Colon (tissue), 2 donors: ENCODE measurements around the gene IL37.
"Not testable (repeated sequence)": the region's sequence is repeated elsewhere in the genome, so short reads cannot be mapped to it uniquely, and the experiment has no call there.

Source experiments
- FAIRE-seq: peaks from 2 replicates; lab custom pipeline; 2012; peaks lifted over from hg19 to GRCh38; lab: Jason Lieb, UNC
- donor health status: control.
- donor health status: control.

Gene IL37

DNA sequence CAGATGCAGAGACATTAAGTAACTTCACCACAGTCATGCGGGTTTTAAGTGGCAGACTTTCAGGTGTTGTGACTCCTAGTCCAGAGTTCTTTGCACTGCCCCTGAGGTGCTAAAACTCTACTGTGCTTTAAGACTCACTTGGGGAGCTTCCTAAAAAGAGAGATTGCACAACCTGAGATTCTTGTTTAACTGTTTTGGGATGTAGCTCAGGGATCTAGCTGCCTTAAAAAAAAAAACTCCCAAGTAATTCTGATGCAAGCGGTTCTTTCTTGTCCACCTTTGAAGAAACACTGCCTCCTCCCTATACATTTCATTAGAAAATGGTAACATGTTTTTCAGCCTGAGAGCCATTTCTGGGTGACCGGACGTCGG is 13.0 kb downstream of the IL37 start:
- FAIRE-seq = no peak

DNA sequence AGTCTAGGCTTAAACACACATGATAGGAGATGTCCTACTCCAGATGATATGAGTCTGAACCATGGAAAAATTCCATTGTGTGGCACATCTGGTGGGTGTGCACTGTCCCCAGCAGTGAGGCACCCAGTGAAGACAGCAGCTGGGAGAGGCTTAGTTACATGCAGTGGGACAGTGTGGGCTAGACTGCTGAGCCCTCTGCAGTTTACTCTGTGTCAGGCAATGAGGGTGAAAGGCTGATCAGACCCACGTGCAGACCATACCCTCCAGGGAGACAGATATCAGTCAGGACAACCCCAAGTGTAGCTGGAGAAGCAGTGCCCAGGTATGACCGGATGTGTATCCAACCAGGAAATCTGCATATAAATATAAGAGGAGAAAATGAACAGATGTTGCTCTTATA is 13.4 kb downstream of the IL37 start:
- FAIRE-seq = no peak

DNA sequence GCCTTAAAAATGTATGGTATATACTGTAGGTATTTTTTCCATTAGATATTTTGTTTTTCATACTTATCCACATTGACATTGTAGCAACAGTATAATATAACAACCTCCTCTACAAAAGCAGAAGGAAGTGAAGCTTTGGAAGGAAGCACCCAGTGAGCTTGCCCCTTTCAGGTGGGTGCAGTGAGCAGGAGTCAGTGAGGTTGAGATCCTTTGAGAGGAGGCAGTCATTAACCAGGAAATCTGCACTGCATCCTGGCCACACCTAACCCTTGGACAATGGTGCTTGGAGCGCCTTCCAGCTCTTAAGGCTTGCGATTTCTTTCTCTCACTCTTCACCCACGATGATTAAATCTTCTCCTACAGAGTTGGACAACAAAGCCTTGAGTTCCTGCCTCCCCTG is 13.9 kb downstream of the IL37 start:
- no peak for FAIRE-seq

DNA sequence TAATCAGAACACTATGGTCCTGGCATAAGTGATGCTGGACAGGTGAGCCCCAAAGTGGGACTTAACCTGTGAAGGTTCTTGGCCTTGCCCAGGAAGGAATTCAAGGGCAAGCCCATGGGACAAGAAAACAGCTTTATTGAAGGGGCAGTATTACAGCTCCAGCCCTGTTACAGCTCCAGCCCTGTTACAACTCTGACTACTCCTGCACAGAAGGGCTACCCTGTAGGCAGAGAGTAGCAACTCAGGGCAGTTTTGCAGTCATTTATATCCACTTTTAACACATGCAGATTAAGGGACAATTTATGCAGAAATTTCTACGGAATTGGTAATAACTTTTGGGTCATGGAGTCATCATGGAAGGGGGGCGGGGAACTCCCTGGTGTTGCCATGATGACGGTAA is 15.7 kb downstream of the IL37 start:
- FAIRE-seq = no peak

DNA sequence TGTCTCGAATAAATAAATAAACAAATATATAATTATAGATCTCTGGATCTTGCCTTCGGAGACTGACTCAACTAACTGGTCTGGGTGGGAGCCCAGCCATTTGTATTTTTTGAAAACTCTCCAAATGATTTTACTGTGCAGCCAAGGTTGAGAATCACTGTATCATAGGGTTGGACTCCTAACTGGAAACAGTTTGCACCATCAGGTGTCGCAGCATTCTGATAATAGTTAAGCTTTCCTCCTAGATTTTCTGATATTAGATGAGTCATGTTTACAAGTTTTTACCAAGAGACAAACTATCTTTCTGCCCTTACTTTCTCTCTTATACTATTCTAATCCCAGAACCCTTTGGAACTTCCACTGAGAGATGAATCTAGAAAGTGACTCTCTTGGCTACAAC is 16.8 kb downstream of the IL37 start:
- FAIRE-seq = no peak

DNA sequence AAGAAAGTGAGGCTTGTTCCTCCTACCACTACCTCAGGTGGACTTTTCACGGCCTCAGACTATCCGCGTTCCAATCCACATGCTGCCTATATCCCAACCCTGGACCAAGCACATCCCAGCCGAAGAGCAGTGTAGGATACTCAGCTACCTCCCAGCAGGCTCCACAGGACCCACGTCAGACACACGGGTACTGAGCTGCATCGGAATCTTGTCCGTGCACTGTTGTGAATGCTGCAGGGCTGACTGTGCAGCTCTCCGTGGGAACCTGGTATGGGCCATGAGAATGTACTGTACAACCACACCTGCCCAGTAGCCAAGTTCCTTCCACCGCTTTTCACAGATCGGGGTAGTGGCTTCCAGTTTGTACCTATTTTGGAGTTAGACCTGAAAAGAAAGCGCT is 22.3 kb downstream of the IL37 start:
- no peak for FAIRE-seq

DNA sequence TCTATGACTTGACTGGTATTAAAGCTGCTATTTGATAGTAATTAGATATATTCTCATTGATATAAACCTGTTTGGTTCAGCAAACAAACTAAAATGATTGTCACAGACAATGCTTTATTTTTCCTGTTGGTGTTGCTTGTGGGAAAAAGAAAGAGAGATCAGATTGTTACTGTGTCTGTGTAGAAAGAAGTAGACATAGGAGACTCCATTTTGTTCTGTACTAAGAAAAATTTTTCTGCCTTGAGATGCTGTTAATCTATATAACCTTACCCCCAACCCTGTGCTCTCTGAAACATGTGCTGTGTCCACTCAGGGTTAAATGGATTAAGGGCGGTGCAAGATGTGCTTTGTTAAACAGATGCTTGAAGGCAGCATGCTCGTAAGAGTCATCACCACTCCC is 23.2 kb downstream of the IL37 start:
- FAIRE-seq = not testable (repeated sequence)

DNA sequence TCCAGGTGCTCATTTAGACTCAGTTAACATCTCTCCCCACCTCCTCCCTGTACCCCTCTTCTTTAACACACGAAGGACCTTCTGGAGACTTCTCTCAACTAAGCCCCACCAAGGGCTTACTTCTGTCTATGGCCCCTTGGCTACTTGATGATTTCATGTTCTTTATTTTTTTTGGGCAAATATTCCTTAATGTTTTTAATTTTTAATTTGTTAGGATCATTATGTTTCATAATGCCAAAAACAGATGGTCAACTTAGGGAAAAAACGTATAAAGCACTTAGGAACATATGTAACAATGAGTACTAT is 25.9 kb downstream of the IL37 start:
- FAIRE-seq = no peak

DNA sequence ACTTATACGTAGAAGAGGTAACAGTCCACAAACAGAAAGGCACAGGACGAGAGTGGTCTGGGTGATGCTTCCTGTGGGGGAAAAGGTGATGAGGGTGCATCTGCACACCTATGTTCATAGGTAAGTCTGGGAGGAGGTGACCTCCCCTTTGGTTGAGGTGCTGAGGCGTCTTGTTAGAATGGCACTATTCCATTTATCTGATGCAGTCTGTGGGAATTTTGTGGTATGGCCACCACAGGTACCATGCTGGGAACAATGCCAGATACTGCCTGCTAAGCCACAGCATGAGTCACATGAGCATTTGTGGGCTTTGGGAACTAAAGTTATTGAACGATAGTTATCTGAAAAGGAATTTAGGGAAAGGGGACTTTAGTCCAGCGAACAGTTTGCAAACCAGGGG is 27.9 kb downstream of the IL37 start:
- no peak for FAIRE-seq

DNA sequence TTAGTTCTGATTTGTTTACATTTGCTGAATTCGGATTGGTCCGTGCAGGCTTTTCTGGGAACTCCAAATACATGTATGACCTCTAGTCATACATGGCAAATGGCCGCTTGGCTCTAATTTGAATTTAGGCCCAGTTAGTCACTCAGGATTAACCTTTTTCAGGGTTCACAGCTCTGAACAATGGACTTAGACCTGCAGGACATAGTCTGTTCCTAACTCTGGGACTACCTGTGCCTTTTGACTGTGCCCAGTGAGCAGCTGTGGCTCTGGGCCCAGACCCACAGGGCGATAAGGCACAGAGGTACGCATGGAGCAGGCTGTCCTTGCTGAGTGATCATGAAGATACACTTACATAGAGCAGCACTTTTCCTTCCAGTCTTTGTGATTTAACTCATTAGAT is 28.5 kb downstream of the IL37 start:
- no peak for FAIRE-seq

DNA sequence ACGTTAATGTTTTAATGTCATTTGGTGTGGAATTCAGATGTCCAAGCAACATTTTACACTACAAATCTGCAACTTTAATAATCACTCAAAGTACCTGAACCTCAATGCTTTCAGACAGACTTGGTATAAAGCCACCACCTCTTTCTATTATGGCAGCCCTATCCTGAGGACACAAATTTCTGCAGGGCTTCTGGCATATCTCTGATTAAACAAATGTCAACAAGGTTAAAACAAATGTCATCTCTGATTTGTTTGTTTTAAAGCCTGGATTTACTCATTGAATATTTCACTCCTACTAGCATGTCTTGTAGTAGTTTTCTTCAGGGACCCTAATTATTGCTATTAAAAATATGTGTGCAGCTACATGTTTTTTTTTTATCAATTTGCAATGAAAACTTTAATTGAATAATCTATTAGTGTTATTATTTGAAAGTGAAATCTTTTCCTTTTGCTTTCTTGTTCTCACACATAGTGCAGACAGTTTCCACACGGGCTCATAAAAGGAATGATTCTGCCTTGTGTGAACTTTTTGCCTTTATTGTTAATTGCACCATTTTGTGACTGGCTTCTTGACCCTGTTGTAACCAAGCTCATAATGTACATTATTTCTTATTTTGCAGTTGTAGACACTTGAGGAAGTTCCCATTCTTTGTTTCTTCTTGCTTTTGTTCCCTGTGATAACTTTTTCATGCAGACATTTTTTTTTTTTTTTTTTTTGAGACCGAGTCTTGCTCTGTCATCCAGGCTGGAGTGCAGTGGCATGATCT is 30.1 kb downstream of the IL37 start:
- no peak for FAIRE-seq

DNA sequence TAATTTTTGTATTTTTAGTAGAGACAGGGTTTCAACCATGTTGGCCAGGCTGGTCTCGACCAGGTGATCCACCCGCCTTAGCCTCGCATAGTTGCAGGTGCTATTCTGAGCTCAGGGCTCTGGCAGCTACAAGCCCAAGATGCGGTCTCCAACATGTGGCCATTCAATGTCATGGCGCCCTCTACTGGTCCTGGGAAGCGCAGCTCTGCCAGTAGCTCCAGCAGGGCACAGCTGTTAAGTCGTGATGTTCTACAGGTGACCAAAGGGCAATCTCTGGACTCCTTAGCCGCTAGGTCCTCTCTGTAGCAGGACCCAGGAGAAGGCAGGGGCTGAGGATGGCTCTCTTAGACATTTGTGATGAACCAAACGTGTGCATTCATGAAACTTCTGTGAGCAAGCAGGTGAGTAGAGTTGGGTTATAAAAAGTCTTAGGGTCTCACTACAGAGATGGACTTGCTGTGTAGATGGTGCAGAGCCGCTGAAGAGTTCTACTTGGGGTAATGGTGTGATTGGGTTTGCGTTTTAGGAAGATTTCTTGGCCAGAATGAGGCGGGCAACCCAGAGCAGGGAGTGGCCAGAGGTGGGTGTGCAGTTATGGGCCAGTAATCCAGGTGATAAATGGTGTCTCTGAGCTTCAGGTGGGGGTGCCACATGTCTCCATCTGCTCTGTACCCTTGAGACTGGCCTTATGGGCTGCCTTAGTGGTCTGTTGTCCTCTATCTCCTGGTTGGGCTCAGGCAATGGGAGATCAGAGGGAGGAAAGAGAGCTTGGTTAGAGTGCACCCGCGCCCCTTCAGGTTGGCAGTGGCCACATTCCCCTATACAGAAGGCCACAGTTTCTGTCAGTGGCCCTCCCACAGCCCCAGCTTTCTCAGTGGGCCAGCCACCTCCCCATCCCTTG is 31.0 kb downstream of the IL37 start:
- FAIRE-seq = no peak

DNA sequence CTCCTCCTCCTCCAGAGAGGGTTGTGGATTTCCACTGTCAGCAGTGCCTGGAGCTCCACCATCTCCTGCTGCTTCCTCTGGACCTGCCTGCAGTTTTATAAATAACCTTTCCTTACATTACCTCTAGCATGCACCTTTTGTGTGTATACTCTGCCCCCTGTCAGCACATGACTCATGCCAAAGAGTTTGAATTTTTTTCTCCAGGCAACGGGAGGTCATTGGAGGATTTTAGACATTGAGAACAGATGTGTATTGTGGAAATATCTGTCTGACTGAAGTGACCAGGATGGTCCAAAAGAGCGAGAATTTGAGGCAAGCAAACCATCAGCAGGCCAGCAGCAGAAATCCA is 31.7 kb downstream of the IL37 start:
- no peak for FAIRE-seq

DNA sequence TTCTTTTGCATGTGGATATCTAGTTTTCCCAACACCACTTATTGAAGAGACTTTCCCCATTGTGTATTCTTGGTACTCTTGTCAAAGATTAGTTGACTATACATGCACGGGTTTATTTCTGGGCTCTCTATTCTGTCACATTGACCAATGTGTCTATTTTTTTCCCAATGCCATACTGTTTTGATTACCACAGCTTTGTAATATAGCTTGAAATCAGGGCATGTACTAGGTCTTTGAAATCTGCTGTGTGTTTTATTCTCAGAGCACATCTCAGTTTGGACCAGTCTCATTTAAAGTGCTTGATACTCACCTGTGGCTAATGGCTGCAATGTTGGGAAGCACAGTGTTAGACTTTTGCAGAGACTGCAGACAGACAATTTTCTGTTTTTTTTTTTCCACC is 34.0 kb downstream of the IL37 start:
- no peak for FAIRE-seq

DNA sequence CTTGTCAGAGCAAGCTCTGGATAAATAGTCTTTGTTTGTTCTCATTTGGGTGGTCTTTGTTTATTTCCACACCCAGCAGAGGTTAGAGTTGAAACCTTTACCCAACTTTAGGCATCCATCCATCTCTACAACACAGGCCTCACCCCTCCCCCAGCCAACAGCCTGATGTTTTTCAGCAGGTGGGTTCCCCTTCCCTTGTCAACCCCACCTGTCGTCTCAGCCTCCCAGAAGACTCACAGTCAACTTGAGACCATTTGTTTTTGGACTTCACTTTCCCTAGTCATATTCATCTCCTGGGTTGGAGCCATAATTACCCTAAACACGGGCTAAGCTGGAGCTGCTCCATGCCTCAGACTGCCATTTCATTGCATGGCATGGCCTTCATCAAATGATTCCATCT is 35.1 kb downstream of the IL37 start:
- FAIRE-seq = no peak

DNA sequence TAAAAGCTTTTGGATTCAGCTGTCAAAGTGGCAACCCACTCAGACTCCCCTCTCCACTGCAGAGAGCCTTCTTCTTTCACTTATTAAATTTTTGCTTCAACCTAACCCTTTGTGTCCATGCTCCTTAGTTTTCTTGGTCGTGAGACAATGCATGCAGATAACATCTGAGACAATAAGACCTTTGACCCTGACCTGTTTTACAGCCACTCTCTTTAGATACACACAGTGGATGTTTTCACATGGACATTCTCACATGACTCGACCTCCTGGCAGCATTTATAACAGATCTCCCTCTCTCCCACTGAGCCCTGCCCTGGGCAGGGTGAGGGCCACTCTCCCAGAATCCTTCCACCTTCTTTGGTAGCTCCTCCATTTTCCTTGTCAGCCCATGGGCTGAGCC is 36.4 kb downstream of the IL37 start:
- no peak for FAIRE-seq

DNA sequence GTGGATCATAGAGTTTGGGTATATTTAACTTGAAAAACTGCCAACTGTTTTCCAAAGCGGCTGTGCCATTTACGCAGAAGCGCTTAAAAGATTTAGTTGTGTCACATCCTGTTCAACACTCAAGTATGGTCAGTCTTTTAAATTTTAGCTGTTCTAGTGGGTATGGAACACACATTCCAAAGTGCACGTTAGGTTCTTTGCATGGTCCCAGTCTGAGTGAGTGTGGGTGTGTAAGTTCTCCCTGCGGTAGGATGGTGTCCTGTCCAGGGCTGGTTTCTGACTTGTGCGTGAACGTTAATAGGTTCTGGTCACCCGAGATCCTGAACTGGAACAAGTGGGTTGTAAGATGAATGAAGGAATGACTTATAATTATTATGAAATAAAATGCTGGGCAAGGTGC is 38.5 kb downstream of the IL37 start:
- no peak for FAIRE-seq

DNA sequence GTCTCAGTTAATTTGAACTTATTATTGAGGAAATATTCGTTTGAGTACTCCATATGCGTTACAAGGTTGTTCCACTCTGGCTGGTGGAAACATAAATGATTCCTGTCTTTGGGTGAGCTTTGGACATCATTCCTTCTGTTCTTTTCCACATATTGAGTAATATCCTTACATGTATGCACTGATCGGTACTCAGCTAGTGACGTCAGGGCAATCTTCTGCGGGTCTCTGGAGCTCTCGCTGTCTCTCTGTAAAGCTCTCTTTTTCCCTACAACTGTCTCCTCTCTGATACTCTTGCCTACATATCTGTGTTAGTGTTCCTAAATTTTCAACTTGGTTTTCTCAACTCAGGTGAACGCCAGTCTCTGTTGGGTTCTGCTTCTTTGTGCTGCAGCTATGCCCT is 43.4 kb downstream of the IL37 start:
- FAIRE-seq = no peak

DNA sequence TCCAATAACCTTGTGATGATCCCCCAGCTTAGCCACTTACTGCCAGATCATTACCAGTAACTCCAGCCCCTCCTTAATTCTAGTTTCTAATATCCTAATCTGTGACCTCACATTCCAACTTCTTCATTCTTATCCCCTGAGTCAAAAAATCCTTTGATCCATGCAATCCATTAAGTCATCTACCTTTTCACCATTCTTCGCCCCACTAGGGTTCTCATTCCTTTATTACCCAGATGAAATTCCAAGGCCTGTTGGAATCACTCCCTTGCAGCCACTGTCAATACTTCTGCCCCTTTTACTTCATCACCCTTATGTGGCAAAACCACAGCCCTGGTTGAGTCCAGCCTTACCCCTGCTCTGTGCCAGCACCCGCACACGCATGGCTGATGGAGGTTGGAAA is 46.5 kb downstream of the IL37 start:
- FAIRE-seq = no peak

DNA sequence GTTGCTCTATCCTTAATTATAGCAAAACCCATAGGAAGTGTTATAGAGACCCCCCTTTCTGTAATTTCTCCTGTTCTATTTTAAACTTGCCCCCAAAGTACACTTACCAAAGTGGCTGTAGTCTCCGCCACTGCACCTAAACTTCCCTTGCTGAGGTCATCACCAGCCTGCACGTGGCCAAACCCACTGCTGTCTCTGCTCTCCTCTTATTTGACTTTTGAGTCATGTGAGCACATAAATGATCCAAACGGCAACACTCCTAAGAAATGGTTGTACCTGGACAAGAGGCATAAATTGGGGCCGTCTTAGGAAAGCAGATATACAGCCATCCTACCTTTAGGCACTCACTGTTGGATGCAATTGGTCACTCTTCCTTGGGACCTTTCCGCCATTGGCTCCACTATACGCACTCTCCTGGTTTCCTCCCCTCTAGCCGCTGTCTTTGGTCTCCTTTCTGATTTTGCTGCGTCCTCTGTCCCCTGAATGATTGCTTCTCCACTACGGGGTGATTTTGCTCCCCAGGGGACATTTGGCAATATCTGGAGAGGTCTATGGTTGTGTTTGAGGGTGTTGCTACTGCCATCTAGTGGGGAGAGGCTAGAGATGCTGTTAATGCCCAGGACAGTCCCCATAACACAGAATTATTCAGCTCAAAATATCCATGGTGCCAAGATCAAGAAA is 47.6 kb downstream of the IL37 start:
- FAIRE-seq = no peak

DNA sequence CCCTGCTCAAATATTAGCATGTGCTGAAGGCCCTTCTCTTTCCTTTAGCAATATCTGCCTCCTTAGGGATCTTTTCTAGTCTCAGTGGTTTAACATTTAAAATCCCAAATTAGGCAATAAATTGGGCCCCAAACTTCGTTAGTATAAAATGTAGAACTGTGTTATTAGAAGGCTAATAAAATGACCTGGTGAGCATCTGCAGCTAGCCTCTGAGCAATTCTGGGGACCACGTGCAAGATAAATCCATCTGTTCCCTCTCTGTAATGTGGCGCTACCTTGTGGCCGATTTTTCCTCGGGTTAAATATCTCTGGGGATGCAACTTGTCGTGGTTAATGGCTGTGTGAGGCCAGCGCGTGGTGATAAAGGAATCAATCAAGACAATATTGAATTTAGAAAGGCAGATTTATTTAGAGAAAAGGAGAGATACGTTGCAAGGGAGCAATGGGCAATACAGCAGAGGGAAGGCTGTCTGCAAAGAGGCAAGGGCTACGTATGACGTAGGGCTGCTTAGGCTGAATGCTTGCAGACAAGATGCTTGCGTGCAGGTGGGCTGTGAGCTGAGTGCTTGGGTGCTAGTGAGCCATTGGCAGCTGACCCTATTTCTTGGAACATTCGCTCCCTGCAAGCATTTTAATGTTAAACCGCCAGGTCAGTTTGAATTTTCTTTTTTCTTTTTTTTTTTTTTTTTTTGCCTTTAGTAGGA is 48.3 kb downstream of the IL37 start:
- FAIRE-seq = no peak

DNA sequence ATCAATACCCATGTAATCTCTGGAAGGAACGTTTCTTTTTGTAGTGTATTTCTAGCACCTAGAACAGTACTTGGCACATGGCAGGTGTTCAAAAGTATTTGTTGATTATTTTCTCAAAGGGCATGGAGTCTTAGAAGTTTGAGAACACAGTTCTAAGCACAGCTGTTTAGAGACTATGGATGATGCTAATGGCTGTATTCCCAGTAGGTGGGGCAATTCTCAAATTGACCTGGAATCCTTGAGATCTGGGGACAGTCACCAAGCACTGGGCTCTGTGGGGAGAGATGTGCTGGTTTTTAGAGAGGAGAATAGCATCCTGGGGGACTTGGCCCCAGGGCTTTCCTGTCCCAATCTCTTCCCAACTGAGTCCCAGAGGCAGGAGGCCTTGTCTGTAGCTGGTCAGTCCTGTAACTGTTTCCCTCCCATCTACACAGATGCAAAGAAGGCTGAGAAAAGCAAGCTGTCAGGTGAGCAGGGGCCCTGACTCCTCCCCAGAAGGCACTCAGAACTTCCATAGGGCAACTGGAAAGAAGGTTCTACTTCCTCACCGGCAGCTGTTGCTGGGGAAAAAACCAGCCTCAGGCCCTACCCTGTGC is 49.4 kb downstream of the IL37 start:
- no peak for FAIRE-seq
